GM12873 (cell line): ENCODE data around the gene NCKAP5.

Experiments
- CTCF ChIP-seq: IDR thresholded peaks from 2 replicates; pipeline ENCODE4 v1.5.1; 2012; ENCODE audit warnings: low read depth, mild to moderate bottlenecking, moderate library complexity, low read length, control low read depth; ENCODE audit not compliant: insufficient read depth; ENCODE audit errors: missing control alignments

Gene NCKAP5

GRCh38 chr2:133255360-133255759 is 312.9 kb downstream of the NCKAP5 start:
- no peak for TF ChIP-seq CTCF

DNA sequence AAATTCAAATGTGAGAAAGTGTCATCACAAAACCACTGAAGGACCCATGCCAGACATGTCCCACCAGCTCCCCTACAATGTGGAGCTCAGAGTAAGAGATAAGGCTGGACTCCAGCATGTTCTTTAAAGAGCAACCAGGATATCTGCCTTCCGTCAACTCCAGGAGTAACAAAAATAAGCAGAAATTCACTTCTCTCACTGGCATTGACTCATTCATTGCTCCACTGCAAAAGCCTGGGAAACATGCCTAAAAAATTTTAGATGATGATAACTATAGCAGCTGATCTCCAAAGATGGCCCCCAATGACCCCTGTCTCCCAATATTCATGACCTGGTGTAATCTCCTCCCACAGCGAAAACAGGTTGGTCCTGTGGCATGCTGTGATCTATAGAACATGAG is 314.5 kb downstream of the NCKAP5 start:
- TF ChIP-seq CTCF, result no peak

DNA sequence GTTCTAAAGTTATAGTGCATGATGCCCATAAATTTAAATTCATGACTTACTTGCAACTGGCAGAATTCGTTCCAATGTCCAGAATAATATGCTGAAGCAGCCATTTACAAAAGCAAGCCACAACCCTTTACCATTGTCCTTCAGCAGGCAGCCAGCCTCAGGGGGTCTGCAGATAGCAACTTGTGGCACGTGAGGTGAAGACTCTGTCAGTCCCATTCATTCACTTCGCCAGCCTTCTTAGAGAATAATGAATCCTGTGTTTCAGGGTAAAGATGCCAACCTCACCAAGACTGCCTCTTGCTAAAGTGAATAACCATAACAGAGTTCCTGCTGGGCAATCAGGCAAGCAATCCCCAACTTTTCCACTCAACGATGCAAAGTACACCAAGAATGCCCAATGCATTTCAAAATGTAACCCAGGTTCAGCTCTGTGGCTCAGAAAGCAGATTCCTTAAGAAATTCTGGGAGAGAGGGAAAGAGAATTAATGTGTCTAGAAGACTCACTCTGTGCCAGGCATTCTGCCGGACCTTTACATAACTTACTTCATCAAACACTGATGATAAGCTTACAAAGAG is 315.4 kb downstream of the NCKAP5 start:
- no peak for TF ChIP-seq CTCF

DNA sequence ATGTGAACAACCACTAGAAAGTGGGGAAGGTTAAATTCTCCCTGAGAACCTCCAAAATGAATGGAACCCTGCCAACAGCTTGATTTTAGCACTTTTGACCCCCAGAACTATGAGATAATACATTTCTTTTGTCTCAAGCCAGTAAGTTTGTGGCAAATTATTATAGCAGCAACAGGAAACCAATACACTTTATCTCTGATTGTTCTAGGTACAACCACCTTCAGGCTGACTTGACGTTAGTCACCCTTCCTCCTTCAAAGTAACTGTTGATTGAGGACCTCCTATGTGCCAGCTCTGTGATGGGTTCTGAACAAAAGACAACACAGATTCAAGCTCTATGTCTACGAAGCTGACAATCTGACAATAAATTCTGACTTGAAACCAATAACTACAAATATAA is 318.9 kb downstream of the NCKAP5 start:
- no peak for TF ChIP-seq CTCF

- TF ChIP-seq CTCF, result no peak
Measured at GRCh38 chr2:133248264-133248663, 320.0 kb downstream of the NCKAP5 start.

- no peak for TF ChIP-seq CTCF
Measured at GRCh38 chr2:133247631-133248030, 320.6 kb downstream of the NCKAP5 start.

- TF ChIP-seq CTCF, result no peak
Measured at GRCh38 chr2:133241224-133241571, 327.1 kb downstream of the NCKAP5 start.

DNA sequence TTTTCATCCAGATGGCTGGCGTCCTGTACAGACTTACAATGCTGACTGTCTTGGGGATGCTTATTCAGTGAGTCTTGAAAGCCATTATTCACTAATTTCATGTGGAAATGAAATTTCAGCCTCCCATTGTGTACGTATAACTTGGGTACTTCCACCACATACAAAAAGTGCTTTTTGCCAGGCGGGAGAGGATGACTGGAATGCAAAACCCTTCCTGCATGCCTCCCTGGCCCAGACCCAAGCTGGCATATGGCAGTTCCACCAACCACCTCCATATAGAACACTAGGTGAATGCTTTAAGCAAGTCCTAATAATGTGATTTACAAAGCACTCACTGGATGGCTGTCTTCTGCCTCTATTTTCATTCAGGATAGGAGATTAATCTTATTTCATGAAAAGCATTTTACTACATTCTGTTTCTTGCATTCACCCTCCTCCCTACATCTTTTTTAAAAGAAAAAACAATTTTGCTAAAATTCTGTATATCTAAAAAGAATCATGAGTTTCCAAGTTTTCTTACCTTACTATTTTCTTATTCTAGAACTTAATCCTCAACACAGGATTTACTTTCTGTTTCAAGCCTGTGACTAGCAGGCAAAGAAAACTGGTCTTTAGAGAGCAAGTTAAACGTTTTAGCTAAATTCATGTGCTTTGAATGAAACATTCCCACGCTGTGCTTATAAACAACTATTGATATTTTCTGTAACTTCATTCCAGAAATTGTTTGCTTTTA is 327.6 kb downstream of the NCKAP5 start:
- no peak for TF ChIP-seq CTCF
